Measurements from ENCODE around the gene WFS1.

The WFS1 gene

GRCh38 chr4:6235012-6235411 is 34.6 kb upstream of the WFS1 start:
- DNase-seq = no peak

GRCh38 chr4:6235901-6236640 is 33.6 kb upstream of the WFS1 start:
- DNase-seq = no peak

- no peak for DNase-seq
Measured at GRCh38 chr4:6236816-6237390, 32.7 kb upstream of the WFS1 start.

- no peak for DNase-seq
Measured at GRCh38 chr4:6239486-6239885, 30.2 kb upstream of the WFS1 start.

GRCh38 chr4:6239968-6240367 is 29.7 kb upstream of the WFS1 start:
- no peak for DNase-seq

GRCh38 chr4:6241062-6241845 is 28.4 kb upstream of the WFS1 start:
- DNase-seq = no peak

- no peak for DNase-seq
Measured at GRCh38 chr4:6242271-6243029, 27.2 kb upstream of the WFS1 start.

GRCh38 chr4:6245246-6246169 is 24.1 kb upstream of the WFS1 start:
- no peak for DNase-seq

- DNase-seq = no peak
Measured at GRCh38 chr4:6246170-6246634, 23.4 kb upstream of the WFS1 start.

- DNase-seq = no peak
Measured at GRCh38 chr4:6248394-6248793, 21.3 kb upstream of the WFS1 start.

- DNase-seq = peak in 4 of 6 experiments; percentile 7 to 76 (median 40)
Measured at GRCh38 chr4:6250235-6250983, 19.2 kb upstream of the WFS1 start.

- no peak for DNase-seq
Measured at GRCh38 chr4:6250984-6251295, 18.7 kb upstream of the WFS1 start.

GRCh38 chr4:6251365-6251764 is 18.3 kb upstream of the WFS1 start:
- no peak for DNase-seq

GRCh38 chr4:6252051-6252450 is 17.6 kb upstream of the WFS1 start:
- no peak for DNase-seq

- no peak for DNase-seq
Measured at GRCh38 chr4:6253111-6253510, 16.5 kb upstream of the WFS1 start.

GRCh38 chr4:6253961-6254360 is 15.7 kb upstream of the WFS1 start:
- DNase-seq = no peak

GRCh38 chr4:6256141-6256540 is 13.5 kb upstream of the WFS1 start:
- no peak for DNase-seq

- no peak for DNase-seq
Measured at GRCh38 chr4:6257247-6258025, 12.2 kb upstream of the WFS1 start.

- DNase-seq = no peak
Measured at GRCh38 chr4:6258026-6258360, 11.7 kb upstream of the WFS1 start.

GRCh38 chr4:6258741-6259140 is 10.9 kb upstream of the WFS1 start:
- DNase-seq = no peak

- no peak for DNase-seq
Measured at GRCh38 chr4:6259886-6260285, 9.8 kb upstream of the WFS1 start.
